PC-9 (cell line): Measurements from ENCODE around the gene PTPRD. TPM values are rescaled to one million over a fixed set of nuclear protein-coding genes. Genes with fewer than 3 reads are reported as not detected.

Experiments used
- BruUV-seq: library from RNA; stranded (reverse); fragments of 400-500 nt; replicated peaks from 2 replicates; lab custom pipeline; 2021; lab: Mats Ljungman, UMichigan
- CTCF ChIA-PET: fragments of 300-600 bp; sonication (Branson Sonifier 250); formaldehyde crosslinking; loops from one replicate; lab custom pipeline; 2022; ENCODE audit warnings: antibody characterized with exemption; lab: Charles Lee
- POLR2A ChIA-PET: fragments of 300-600 bp; sonication (Branson Sonifier 250); formaldehyde crosslinking; loops from one replicate; lab custom pipeline; 2022; ENCODE audit warnings: antibody characterized with exemption; ENCODE audit not compliant: unreplicated experiment; lab: Charles Lee
- DNase-seq, 2 experiments: peaks; one replicate each; pipeline versions ENCODE4 v3.0.0 to v3.0.0-alpha.2; 2015 to 2022; ENCODE audit warnings: mixed read lengths in 1 of 2
- H2AFZ ChIP-seq: fragments of 200-600 bp; sonication (generic); 2 replicates; pipeline ENCODE4 v1.8.1; 2017; ENCODE audit warnings: antibody characterized with exemption
- H3F3A ChIP-seq: fragments of 200-600 bp; sonication (generic); 2 replicates; pipeline ENCODE4 v1.8.1; 2017; ENCODE audit warnings: antibody characterized with exemption, mild to moderate bottlenecking, low read depth; ENCODE audit not compliant: insufficient read depth
- H3K27ac ChIP-seq: fragments of 200-600 bp; sonication (generic); 2 replicates; pipeline ENCODE4 v1.6.1; 2016; ENCODE audit warnings: mixed run types
- H3K27me3 ChIP-seq: fragments of 200-600 bp; sonication (generic); 2 replicates; pipeline ENCODE4 v1.6.1; 2016; ENCODE audit warnings: low read depth, mixed run types; ENCODE audit not compliant: insufficient read depth
- H3K36me3 ChIP-seq: fragments of 200-600 bp; sonication (generic); 2 replicates; pipeline ENCODE4 v1.6.1; 2016; ENCODE audit warnings: low read depth, mixed run types
- H3K4me1 ChIP-seq: fragments of 200-600 bp; sonication (generic); replicated peaks from 2 replicates; pipeline ENCODE4 v1.6.1; 2016; ENCODE audit warnings: mixed run types; ENCODE audit not compliant: insufficient read depth
- H3K4me2 ChIP-seq: fragments of 200-600 bp; sonication (generic); 2 replicates; pipeline ENCODE4 v1.6.1; 2017; ENCODE audit warnings: mixed run types
- H3K4me3 ChIP-seq: fragments of 200-600 bp; sonication (generic); 2 replicates; pipeline ENCODE4 v1.6.1; 2016; ENCODE audit warnings: mixed run types
- H3K79me2 ChIP-seq: fragments of 200-600 bp; sonication (generic); 2 replicates; pipeline ENCODE4 v1.6.1; 2017; ENCODE audit warnings: low read depth, mixed run types
- H3K9me2 ChIP-seq: fragments of 200-600 bp; sonication (generic); 2 replicates; pipeline ENCODE4 v1.8.1; 2017; ENCODE audit warnings: mild to moderate bottlenecking; ENCODE audit not compliant: insufficient read depth
- H3K9me3 ChIP-seq: fragments of 200-600 bp; sonication (generic); 2 replicates; pipeline ENCODE4 v1.8.1; 2016; ENCODE audit warnings: low read depth; ENCODE audit not compliant: insufficient read depth
- H4K20me1 ChIP-seq: fragments of 200-600 bp; sonication (generic); 2 replicates; pipeline ENCODE4 v1.8.1; 2017; ENCODE audit not compliant: insufficient read depth
- EZH2 ChIP-seq: fragments of 200-600 bp; sonication (generic); IDR thresholded peaks from 2 replicates; pipeline ENCODE4 v1.8.0; 2017; ENCODE audit warnings: antibody characterized with exemption, low read depth
- intact Hi-C: fragments of 100-400 bp; cut with micrococcal nuclease; formaldehyde crosslinking; loops from one replicate; pipeline ENCODE4 v1.10.0; 2022; ENCODE audit not compliant: unreplicated experiment
- total RNA-seq: library from RNA; stranded (reverse); gene quantifications from 2 replicates; pipeline ENCODE4 v1.2.3, GENCODE V29; 2021
- TF ChIP-seq, protein P1 (sequence below): fragments of 200-600 bp; sonication (generic); conservative IDR thresholded peaks from 2 replicates; pipeline ENCODE4 v1.6.1; 2017; ENCODE audit warnings: mixed run types, antibody characterized with exemption, mild to moderate bottlenecking, moderate library complexity

The PTPRD gene
- total RNA-seq, 1 experiment from 2014 or later: not detected

DNA sequence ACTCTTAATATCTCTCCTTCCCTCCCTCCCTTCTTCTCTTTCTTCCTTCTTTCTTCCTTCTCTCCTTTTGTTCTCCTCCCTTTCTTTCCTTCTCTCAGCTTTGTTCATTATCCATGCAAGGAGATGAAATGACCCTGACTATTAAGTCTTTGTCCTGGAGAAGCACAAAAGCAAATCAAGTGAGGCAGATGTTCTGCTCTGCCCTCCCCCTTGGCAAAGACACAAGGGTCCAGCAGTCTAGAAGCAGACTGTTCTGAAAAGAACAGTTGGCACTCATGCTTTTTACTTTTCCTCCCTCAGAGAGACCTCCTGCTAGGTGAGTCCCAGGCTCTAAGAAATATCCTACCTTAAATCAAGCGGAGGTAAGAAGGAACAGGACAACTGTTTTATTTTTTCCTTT is 1745.7 kb downstream of the PTPRD start:
- Histone ChIP-seq H3K4me2 (no peak overlapping the region), H3K36me3 (no peaks in the 10 kb centered on the region), H3K4me1 (no peaks in the 10 kb centered on the region), H3K27me3 (no peaks in the 10 kb centered on the region), H3K27ac (no peak overlapping the region), H3K79me2 (no peaks in the 10 kb centered on the region), H3K4me3 (no peak overlapping the region), H3K9me2 (no peaks in the 10 kb centered on the region), H4K20me1 (no peaks in the 10 kb centered on the region), H3K9me3 (no peaks in the 10 kb centered on the region), H3F3A (no peaks in the 10 kb centered on the region), H2AFZ (no peak overlapping the region)
- intact Hi-C loops: no loop called here
- no peak for DNase-seq
- ChIA-PET POLR2A (no interaction called here), CTCF (no interaction called here)
- TF ChIP-seq, protein P1, sequence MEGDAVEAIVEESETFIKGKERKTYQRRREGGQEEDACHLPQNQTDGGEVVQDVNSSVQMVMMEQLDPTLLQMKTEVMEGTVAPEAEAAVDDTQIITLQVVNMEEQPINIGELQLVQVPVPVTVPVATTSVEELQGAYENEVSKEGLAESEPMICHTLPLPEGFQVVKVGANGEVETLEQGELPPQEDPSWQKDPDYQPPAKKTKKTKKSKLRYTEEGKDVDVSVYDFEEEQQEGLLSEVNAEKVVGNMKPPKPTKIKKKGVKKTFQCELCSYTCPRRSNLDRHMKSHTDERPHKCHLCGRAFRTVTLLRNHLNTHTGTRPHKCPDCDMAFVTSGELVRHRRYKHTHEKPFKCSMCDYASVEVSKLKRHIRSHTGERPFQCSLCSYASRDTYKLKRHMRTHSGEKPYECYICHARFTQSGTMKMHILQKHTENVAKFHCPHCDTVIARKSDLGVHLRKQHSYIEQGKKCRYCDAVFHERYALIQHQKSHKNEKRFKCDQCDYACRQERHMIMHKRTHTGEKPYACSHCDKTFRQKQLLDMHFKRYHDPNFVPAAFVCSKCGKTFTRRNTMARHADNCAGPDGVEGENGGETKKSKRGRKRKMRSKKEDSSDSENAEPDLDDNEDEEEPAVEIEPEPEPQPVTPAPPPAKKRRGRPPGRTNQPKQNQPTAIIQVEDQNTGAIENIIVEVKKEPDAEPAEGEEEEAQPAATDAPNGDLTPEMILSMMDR: no peak
- TF ChIP-seq EZH2: no peak
- no TSS peak for BruUV-seq

DNA sequence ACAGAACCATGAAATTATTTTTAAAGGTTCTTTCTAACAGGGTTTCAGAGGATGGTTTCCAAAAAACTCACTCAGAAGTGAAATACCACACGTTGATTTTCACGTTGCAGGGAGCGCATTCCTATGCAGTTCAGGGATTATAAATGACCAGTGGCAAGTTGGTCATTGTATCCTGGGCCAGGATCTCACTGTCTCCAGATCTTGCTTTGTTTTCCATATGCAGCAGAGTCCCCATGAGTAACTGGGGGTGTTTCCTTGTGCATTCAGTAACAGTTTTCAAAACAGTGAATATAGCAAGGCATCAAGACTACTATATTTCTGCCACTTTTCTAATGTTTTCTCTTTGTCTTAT is 1748.3 kb downstream of the PTPRD start:
- no peak overlapping the region for H3K4me2 ChIP-seq
- H3K36me3 ChIP-seq: no peaks in the 10 kb centered on the region
- H3K9me2 ChIP-seq: no peaks in the 10 kb centered on the region
- DNase-seq: no peak
- H3K27ac ChIP-seq: no peak overlapping the region
- no peaks in the 10 kb centered on the region for H3K4me1 ChIP-seq
- no peaks in the 10 kb centered on the region for H3K79me2 ChIP-seq
- CTCF ChIA-PET: no interaction called here
- H4K20me1 ChIP-seq: no peaks in the 10 kb centered on the region
- BruUV-seq: no TSS peak
- no peaks in the 10 kb centered on the region for H3F3A ChIP-seq
- TF ChIP-seq EZH2: no peak
- TF ChIP-seq, protein P1: no peak
- H2AFZ ChIP-seq: no peak overlapping the region
- H3K9me3 ChIP-seq: no peaks in the 10 kb centered on the region
- POLR2A ChIA-PET: no interaction called here
- intact Hi-C loops: no loop called here
- no peak overlapping the region for H3K4me3 ChIP-seq
- H3K27me3 ChIP-seq: no peaks in the 10 kb centered on the region

DNA sequence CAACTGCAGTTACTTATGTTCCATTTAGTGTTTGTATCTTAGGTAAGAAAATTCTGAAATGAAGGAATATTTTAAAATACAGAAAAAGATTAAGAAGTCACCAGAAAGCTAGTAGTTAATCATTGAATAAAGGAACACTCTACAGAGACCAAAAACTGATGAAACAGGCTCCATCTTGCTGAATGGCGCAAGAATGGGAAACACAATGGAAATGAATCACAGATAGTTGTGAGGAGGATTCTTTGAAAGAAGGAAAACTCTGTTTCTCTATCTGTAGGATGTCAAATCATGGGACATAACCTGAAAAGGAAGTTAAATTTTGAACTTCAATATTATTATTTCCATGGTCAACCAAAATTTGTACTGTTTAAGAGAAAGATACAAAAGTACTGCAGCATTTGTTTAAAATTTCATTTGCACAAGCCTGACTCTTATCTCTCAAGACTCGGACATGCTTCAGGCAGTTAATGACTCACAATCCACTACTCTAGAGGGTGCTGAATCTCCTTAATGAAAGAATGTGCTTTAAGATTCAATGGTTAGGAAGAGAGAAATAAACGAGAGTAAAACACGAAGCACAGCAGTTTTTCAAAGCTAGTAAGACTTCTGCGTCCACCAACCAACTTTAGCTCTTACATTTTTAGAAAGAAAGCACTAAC is 1748.8 kb downstream of the PTPRD start:
- POLR2A ChIA-PET: no interaction called here
- CTCF ChIA-PET: no interaction called here
- no TSS peak for BruUV-seq

More for the DNA sequence above, 1748.8 kb downstream of the PTPRD start:
- Histone ChIP-seq H3K9me3 (no peaks in the 10 kb centered on the region), H4K20me1 (no peaks in the 10 kb centered on the region), H3K79me2 (no peaks in the 10 kb centered on the region), H3K4me3 (no peak overlapping the region), H2AFZ (no peak overlapping the region), H3K27me3 (no peaks in the 10 kb centered on the region), H3K4me2 (no peak overlapping the region), H3K36me3 (no peaks in the 10 kb centered on the region), H3K9me2 (no peaks in the 10 kb centered on the region), H3F3A (no peaks in the 10 kb centered on the region), H3K4me1 (no peaks in the 10 kb centered on the region), H3K27ac (no peak overlapping the region)
- DNase-seq: no peak
- intact Hi-C loops: no loop called here
- TF ChIP-seq, protein P1: no peak
- TF ChIP-seq EZH2: no peak
